ENCODE measurements around the gene TSHZ2.

- TF ChIP-seq, protein P1, sequence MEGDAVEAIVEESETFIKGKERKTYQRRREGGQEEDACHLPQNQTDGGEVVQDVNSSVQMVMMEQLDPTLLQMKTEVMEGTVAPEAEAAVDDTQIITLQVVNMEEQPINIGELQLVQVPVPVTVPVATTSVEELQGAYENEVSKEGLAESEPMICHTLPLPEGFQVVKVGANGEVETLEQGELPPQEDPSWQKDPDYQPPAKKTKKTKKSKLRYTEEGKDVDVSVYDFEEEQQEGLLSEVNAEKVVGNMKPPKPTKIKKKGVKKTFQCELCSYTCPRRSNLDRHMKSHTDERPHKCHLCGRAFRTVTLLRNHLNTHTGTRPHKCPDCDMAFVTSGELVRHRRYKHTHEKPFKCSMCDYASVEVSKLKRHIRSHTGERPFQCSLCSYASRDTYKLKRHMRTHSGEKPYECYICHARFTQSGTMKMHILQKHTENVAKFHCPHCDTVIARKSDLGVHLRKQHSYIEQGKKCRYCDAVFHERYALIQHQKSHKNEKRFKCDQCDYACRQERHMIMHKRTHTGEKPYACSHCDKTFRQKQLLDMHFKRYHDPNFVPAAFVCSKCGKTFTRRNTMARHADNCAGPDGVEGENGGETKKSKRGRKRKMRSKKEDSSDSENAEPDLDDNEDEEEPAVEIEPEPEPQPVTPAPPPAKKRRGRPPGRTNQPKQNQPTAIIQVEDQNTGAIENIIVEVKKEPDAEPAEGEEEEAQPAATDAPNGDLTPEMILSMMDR (IDR thresholded peaks at IDR 0.05; ENCODE audit: poor library complexity, severe bottlenecking): no peak
- no peak for TF ChIP-seq EZH2 (IDR thresholded peaks at IDR 0.05; ENCODE audit: borderline replicate concordance, insufficient read depth, low read length, poor library complexity, severe bottlenecking)
- no peak for TF ChIP-seq RAD21 (conservative IDR thresholded peaks at IDR 0.05)
- no peak for TF ChIP-seq POLR2AphosphoS5 (IDR thresholded peaks at IDR 0.05)
- no peak for TF ChIP-seq EP300 (conservative IDR thresholded peaks at IDR 0.05; ENCODE audit: poor library complexity, severe bottlenecking)
These were observed 222.4 kb downstream of the TSHZ2 start for GRCh38 chr20:53194306-53195290.
